ENCODE measurements around the gene KLHL29. TPM values are rescaled to one million over a fixed set of nuclear protein-coding genes. Genes with fewer than 3 reads are reported as not detected.

The KLHL29 gene
- total RNA-seq, 1 donor from 2014 or later = 3.0 TPM

DNA sequence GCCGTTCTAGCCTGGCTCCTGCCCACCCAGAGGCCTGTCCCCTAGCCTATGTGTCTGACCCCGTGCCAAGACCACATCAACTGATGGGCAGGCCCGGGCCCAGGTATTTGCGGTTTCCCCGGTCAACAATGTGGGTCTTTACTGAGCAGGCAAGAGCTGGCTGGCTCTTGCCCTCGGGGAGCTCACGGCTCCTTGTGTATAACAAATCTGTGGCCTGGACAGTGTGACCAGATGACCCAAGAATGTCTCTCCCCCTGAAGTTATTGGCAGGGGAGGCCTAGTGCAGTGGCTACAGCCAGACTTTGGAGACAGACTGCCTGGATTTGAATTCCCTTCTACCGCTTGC is 179.6 kb downstream of the KLHL29 start:
- Mint-ChIP-seq H3K9me3 (no peaks in the 10 kb centered on the region), H3K27ac (no peak overlapping the region), H3K4me1 (ENCODE audit: low read depth) (no peaks in the 10 kb centered on the region), H3K4me3 (ENCODE audit: low read depth) (no peak overlapping the region), H3K27me3 (ENCODE audit: low read depth) (no peaks in the 10 kb centered on the region), H3K36me3 (ENCODE audit: low read depth) (no peaks in the 10 kb centered on the region)
- intact Hi-C loops (cut with micrococcal nuclease) = no loop called here
- no peak for DNase-seq (ENCODE audit: low spot score)

DNA sequence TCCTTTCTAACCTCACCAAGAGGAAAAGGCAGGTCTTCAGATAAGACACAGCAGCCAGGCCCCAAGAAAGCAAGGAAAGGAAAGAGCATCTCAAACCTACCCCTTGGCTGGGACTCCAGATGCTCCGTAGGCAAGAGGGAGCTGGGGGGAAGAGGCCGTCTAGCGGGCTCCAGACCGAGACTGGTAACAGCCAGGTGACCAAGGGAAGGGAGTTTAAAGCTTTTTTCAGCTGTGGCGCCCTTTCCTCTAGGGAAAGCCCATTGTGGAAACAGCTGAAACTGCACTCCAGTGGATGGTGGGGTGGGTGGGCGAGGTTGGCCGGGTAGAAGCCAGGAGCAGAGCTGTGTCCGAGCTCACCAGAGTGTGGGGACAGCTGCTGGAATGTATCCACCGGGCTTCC is 180.4 kb downstream of the KLHL29 start:
- no peak overlapping the region for H3K27ac Mint-ChIP-seq
- no peak for DNase-seq (ENCODE audit: low spot score)
- intact Hi-C loops (cut with micrococcal nuclease) = no loop called here
- H3K27me3 Mint-ChIP-seq (ENCODE audit: low read depth) = no peaks in the 10 kb centered on the region
- no peaks in the 10 kb centered on the region for H3K9me3 Mint-ChIP-seq
- no peaks in the 10 kb centered on the region for H3K36me3 Mint-ChIP-seq (ENCODE audit: low read depth)
- H3K4me3 Mint-ChIP-seq (ENCODE audit: low read depth) = no peak overlapping the region
- no peaks in the 10 kb centered on the region for H3K4me1 Mint-ChIP-seq (ENCODE audit: low read depth)

DNA sequence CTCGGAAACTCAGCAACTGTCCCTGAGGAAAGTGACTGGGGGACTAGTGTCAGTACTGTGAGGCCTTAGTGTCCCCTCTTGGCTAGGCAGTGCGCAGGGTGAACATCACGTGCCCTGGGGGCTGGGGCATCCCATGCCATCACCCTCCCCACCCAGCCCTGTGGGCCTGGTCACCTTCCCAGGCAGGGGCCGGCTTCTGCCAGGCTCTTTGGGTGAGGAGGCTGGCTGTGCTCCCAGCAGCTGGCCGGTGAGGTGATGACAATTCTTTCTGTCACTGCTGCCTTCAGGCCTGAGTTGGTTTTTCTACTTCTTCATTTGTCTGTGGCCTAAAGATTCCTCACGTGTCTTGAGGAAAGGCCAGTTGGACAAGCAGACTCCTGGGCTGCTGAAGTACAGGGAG is 180.8 kb downstream of the KLHL29 start:
- H3K9me3 Mint-ChIP-seq = no peaks in the 10 kb centered on the region
- H3K36me3 Mint-ChIP-seq (ENCODE audit: low read depth) = no peaks in the 10 kb centered on the region
- intact Hi-C loops (cut with micrococcal nuclease) = no loop called here
- H3K4me1 Mint-ChIP-seq (ENCODE audit: low read depth) = no peaks in the 10 kb centered on the region
- no peak overlapping the region for H3K27ac Mint-ChIP-seq
- no peak overlapping the region for H3K4me3 Mint-ChIP-seq (ENCODE audit: low read depth)
- no peaks in the 10 kb centered on the region for H3K27me3 Mint-ChIP-seq (ENCODE audit: low read depth)
- DNase-seq (ENCODE audit: low spot score) = no peak

DNA sequence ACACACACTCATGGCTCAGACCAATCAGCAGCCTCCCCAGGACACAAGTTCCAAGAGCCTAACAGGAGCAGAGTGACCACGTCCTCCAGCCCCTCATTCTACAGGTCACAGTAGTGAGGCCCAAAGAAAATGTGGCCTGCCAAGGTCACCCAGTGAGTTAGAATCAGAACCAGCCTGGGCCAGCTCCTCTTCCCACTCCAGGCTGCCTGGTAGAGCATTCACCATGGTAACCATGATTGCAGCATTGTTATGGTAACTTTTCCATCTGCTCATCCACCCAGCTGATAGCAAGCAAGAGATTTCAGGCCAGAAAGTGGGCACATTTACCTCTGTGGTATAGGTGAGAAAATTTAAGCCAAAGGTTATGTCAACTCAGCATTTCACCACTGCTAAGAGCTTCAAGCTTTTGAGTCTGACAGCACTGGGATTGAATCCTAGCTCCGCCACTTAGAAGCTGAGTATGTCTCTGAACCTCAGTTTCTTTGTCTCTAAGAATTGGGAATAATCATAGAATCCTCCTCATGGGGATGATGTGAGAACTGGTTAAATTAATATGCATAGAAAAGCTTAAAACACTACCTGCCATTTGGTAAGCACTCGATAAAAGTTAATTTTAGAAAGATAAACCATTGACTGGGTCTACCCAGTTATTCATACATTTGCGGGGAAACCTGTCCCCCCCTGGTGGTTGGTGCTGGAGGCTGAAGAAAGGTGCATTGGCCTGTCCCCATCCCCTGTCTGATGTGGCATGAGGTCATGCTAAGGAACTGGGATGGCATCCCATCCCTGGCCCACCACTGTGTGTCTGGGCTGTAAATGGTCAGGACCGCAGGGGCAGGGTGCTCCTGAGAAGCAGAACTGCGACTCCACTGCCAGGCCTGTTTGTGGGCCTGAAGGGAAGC is 181.5 kb downstream of the KLHL29 start:
- Mint-ChIP-seq H3K9me3 (no peaks in the 10 kb centered on the region), H3K27ac (no peak overlapping the region), H3K4me1 (ENCODE audit: low read depth) (no peaks in the 10 kb centered on the region), H3K36me3 (ENCODE audit: low read depth) (no peaks in the 10 kb centered on the region), H3K27me3 (ENCODE audit: low read depth) (no peaks in the 10 kb centered on the region), H3K4me3 (ENCODE audit: low read depth) (no peak overlapping the region)
- peak; percentile 11 for DNase-seq (ENCODE audit: low spot score)
- intact Hi-C loops (cut with micrococcal nuclease) = no loop called here

DNA sequence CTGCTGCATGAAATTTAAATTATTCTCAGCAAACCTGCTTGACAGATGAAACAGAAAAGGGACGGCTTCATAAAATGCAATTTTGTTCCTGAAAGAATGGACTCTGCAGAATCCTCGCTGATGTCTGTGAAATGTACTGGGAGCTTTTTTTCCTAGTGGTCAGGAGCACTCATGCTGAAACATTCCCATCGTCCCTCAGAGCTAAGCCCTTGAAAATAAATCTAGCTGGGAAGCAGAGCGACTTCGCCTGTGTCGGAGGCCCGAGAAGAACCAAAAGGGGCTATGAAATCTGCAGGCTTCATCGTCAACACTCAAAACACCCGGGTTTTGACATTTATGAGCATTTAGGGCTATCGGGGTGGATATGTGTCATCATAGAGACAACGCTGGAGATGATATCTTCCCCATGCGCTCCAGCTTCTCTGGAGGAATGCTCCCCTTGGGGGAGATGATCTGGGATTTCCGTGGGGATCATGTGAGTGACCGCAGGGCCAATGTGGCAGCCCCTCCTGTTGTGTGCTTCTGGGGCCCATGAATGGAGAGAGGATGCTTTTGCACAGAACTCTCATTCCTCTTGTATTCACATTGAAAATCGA is 182.3 kb downstream of the KLHL29 start:
- H3K27me3 Mint-ChIP-seq (ENCODE audit: low read depth) = no peaks in the 10 kb centered on the region
- no peak for DNase-seq (ENCODE audit: low spot score)
- H3K27ac Mint-ChIP-seq = no peak overlapping the region
- no peaks in the 10 kb centered on the region for H3K4me1 Mint-ChIP-seq (ENCODE audit: low read depth)
- intact Hi-C loops (cut with micrococcal nuclease) = no loop called here
- H3K9me3 Mint-ChIP-seq = no peaks in the 10 kb centered on the region
- no peak overlapping the region for H3K4me3 Mint-ChIP-seq (ENCODE audit: low read depth)
- no peaks in the 10 kb centered on the region for H3K36me3 Mint-ChIP-seq (ENCODE audit: low read depth)

DNA sequence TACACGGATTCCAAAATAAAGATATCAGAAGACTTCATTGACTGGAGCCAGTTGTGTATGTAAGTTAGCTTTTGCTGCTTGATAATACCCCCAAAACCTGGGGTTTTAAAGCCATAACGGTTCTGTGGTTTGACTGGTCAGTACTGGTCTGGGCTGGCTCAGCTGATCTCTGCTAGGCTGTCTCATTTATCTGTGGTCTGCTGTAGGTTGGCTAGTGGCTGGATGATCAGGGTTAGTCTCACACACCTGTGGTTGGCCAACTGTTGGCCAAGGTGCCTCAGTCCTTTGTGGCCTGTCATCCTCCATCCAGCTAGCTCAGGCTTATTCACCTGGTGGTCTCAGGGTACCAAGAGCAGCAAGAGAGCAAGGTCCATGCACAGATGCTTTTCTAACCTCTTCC is 183.2 kb downstream of the KLHL29 start:
- no peaks in the 10 kb centered on the region for H3K9me3 Mint-ChIP-seq
- DNase-seq (ENCODE audit: low spot score) = no peak
- H3K27ac Mint-ChIP-seq = no peak overlapping the region
- H3K4me3 Mint-ChIP-seq (ENCODE audit: low read depth) = no peak overlapping the region
- no peaks in the 10 kb centered on the region for H3K4me1 Mint-ChIP-seq (ENCODE audit: low read depth)
- intact Hi-C loops (cut with micrococcal nuclease) = no loop called here
- H3K36me3 Mint-ChIP-seq (ENCODE audit: low read depth) = no peaks in the 10 kb centered on the region
- H3K27me3 Mint-ChIP-seq (ENCODE audit: low read depth) = no peaks in the 10 kb centered on the region

DNA sequence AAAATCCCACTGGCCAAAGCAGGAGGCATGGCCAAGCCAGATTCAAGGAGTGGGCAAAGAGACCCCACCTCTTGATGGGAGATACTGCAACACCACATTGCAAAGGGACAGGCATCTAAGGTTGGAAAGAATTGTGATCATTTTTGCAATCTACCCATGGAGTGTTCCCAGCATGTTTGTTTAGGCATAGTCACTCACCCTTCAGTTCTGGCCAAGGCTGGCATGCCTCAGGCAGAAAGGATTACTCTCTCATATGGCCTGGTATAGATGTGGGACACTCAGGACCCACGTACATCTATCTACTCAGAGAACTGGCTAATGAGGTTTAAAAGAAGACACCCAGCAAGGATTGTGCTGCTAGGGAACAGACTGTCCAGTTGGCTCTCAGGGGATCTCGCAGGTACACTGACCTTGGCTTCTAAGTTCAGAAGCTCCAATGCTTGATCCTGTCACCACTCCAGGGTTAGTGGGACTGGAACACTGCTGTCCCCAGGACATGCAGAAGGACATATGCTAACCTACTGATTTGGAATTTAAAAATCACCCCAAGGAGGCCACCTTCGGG is 183.7 kb downstream of the KLHL29 start:
- intact Hi-C loops (cut with micrococcal nuclease) = no loop called here
- no peak overlapping the region for H3K4me3 Mint-ChIP-seq (ENCODE audit: low read depth)

DNA sequence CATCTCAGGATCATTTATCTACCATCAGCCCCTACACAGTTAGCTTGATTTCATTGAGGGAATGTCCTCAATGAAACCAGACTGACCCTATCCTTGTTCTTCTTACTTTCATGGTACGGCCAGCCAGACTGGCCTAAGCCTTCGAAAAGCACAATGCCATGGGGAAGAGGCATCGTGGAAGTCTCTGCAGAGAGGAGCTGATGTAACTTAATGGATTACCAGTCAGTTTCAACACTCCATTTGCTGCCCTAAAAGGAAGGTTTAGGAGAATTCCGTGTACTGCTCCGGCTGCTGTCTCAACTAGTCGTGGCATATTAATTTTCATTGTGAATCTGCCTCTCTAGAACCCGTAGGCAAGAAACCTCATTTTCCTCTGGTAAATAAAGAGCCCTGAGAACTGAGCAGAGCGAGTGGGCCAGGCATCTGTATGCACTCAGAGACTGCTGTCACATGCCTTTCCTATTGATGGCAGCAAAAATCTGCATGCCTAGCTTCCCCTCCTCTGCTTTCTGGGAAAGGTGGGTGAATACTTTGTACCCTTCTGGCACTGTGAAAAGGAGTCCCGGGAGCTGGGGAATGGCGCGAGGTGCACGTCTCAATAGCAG is 184.9 kb downstream of the KLHL29 start:
- Mint-ChIP-seq H3K9me3 (no peaks in the 10 kb centered on the region), H3K4me3 (ENCODE audit: low read depth) (no peak overlapping the region), H3K36me3 (ENCODE audit: low read depth) (no peaks in the 10 kb centered on the region), H3K27me3 (ENCODE audit: low read depth) (no peaks in the 10 kb centered on the region), H3K27ac (no peak overlapping the region), H3K4me1 (ENCODE audit: low read depth) (no peaks in the 10 kb centered on the region)
- DNase-seq (ENCODE audit: low spot score) = no peak
- intact Hi-C loops (cut with micrococcal nuclease) = no loop called here

More for the DNA sequence above, 183.7 kb downstream of the KLHL29 start:
- Mint-ChIP-seq H3K4me1 (ENCODE audit: low read depth) (no peaks in the 10 kb centered on the region), H3K36me3 (ENCODE audit: low read depth) (no peaks in the 10 kb centered on the region), H3K9me3 (no peaks in the 10 kb centered on the region), H3K27me3 (ENCODE audit: low read depth) (no peaks in the 10 kb centered on the region), H3K27ac (no peak overlapping the region)
- DNase-seq (ENCODE audit: low spot score) = no peak

DNA sequence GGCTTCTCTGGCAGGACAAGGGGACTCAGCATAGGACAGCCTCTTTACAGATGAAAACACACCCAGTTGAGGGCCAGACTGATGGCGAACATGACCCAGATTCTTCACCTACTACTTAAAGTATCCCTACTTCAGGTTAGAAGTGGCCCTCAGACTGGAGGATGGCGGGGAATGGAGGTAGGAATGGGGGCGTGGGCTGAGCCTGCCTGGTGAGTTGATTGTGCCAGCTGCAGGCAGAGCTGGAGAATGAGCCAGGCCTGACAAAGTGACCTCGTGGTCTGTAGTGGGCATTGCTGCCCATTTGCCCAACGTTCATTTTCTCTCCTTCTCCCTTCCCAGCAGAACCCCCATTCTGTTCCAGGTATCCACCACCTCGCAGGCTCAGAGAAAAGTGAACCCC is 186.1 kb downstream of the KLHL29 start:
- intact Hi-C loops (cut with micrococcal nuclease) = no loop called here
- DNase-seq (ENCODE audit: low spot score) = no peak
- no peaks in the 10 kb centered on the region for H3K27me3 Mint-ChIP-seq (ENCODE audit: low read depth)
- no peak overlapping the region for H3K4me3 Mint-ChIP-seq (ENCODE audit: low read depth)
- H3K27ac Mint-ChIP-seq = no peak overlapping the region
- no peaks in the 10 kb centered on the region for H3K9me3 Mint-ChIP-seq
- H3K36me3 Mint-ChIP-seq (ENCODE audit: low read depth) = no peaks in the 10 kb centered on the region
- no peaks in the 10 kb centered on the region for H3K4me1 Mint-ChIP-seq (ENCODE audit: low read depth)

DNA sequence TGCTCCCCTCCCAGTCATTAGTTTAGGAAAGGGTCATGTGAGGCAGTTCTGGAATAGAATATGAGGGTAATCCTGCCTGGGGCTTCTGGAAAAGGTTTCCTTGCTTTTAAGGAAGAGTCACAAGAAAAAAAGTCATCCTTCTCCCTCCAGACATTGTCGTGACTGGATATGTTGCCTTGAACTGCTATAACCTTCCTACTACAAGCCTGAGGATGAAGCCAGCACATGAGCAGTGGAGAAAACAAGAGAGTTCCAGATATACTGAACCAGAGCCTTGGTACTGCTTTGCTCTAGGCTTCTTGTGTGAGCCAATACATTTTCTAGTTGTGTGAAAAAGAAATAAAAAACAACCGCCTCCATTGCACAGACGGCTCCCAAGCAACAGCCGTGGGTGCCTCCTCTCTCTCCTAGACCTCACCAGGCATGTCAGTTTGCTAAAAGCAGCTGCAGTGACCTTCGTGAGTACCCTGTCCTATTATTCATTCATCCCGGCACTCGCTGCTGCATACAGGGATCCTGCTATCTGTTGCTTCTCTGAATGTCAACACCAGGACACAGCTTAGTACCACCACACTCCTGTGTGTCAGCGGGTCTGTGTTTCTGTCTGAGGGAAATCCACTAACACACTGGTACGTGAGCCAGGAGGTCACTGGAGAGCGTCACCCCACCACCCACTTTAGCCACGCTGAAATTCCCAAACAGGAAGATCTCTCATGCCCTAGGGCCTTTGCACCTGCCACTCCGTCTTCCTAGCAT is 186.7 kb downstream of the KLHL29 start:
- DNase-seq (ENCODE audit: low spot score) = no peak
- H3K4me3 Mint-ChIP-seq (ENCODE audit: low read depth) = no peak overlapping the region
- intact Hi-C loops (cut with micrococcal nuclease) = no loop called here
- H3K27ac Mint-ChIP-seq = no peak overlapping the region
- H3K4me1 Mint-ChIP-seq (ENCODE audit: low read depth) = no peaks in the 10 kb centered on the region
- H3K9me3 Mint-ChIP-seq = no peaks in the 10 kb centered on the region
- H3K27me3 Mint-ChIP-seq (ENCODE audit: low read depth) = no peaks in the 10 kb centered on the region
- no peaks in the 10 kb centered on the region for H3K36me3 Mint-ChIP-seq (ENCODE audit: low read depth)

DNA sequence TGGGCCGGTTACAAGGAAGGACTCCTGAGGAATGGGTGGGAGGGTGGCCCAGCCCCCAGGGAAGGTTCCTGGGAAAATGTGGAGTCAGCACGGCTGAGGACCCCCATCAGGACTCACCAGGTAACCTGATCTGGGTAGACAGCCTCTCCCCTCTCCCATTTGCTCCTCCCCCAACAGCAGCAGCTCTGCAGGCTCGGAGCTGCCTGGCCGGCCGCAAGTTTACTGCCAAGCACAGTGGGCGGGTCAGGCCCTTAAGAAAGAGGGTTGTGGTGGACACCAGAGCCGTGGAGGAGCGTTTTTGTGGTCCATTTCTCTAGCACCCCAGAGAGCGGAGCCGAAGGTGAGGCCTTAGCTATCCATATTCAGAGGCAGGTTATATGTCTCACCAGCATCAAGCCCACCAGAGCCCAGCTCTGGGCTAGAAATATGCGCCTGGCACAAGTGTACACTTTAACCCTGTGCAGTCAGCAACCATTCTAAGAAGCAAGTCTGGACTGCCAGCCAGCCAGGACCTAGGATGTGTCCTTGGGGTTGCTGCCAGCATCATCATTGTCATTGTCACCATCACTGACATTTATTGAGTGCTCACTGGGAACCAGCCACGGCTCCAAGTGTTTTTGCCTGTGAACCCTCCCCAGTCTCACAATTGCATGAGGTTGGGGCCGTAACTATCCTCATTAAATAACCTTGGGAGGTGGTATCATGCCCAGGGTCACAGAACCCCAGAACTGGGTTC is 190.1 kb downstream of the KLHL29 start:
- Mint-ChIP-seq H3K27ac (no peak overlapping the region), H3K4me1 (ENCODE audit: low read depth) (no peaks in the 10 kb centered on the region), H3K27me3 (ENCODE audit: low read depth) (no peaks in the 10 kb centered on the region), H3K36me3 (ENCODE audit: low read depth) (no peaks in the 10 kb centered on the region), H3K9me3 (no peaks in the 10 kb centered on the region), H3K4me3 (ENCODE audit: low read depth) (no peak overlapping the region)
- DNase-seq (ENCODE audit: low spot score) = no peak
- intact Hi-C loops (cut with micrococcal nuclease) = no loop called here

DNA sequence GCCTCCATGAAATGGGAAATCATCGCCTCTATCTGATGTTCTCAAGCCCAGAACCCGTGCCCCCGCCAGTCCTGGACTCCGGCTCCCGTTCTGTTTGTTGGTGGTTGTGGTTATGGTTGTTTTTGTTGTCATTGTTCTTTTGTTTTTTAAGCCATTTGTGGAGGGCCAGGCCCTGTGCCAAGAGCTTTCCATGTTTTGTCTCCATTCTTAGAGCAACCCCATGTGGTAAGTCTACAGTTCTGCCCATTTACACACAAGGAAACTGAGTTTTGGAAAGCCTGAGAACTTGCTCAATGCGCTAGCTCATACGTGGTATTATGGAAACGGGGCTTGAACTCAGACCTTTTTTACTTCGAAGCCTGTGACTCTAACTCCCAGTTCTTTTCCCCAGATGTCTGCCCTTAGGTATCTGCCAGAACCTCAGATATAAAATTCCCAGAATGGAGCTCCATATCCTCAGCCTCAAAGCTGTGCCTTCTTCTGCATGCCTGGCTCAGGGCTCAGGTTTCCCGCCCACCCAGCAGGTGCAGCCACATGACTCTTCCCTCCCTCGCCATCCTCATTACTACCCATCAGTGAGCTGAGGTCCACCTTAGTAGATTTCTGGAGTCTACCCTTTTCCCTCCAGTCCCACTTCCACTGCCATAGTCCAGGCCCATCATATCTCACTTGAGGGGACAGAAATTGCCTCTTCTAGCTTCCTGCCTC is 194.1 kb downstream of the KLHL29 start:
- Mint-ChIP-seq H3K27me3 (ENCODE audit: low read depth) (no peaks in the 10 kb centered on the region), H3K27ac (no peak overlapping the region), H3K36me3 (ENCODE audit: low read depth) (no peaks in the 10 kb centered on the region), H3K4me1 (ENCODE audit: low read depth) (no peaks in the 10 kb centered on the region), H3K9me3 (no peaks in the 10 kb centered on the region), H3K4me3 (ENCODE audit: low read depth) (no peak overlapping the region)
- intact Hi-C loops (cut with micrococcal nuclease) = no loop called here
- no peak for DNase-seq (ENCODE audit: low spot score)
